Skeletal muscle satellite cell (primary cell): ENCODE measurements around the gene TYW1.
"Not testable (repeated sequence)": the region's sequence is repeated elsewhere in the genome, so short reads cannot be mapped to it uniquely, and the experiment has no call there.

Experiments used
- H3K27me3 ChIP-seq: 2 replicates; pipeline ENCODE4 v1.7.0; 2013; ENCODE audit warnings: low read length; ENCODE audit not compliant: control insufficient read depth, insufficient read depth
- H3K36me3 ChIP-seq: 2 replicates; pipeline ENCODE4 v1.7.0; 2013; ENCODE audit warnings: mild to moderate bottlenecking, control low read depth, low read length; ENCODE audit not compliant: insufficient read depth
- H3K4me1 ChIP-seq: 2 replicates; pipeline ENCODE4 v1.7.0; 2013; ENCODE audit warnings: low read length; ENCODE audit not compliant: control insufficient read depth, insufficient read depth
- H3K4me2 ChIP-seq: 2 replicates; pipeline ENCODE4 v1.7.0; 2013; ENCODE audit warnings: mild to moderate bottlenecking, low read length
- H3K4me3 ChIP-seq: 2 replicates; pipeline ENCODE4 v1.7.0; 2013; ENCODE audit warnings: low read length
- H3K9ac ChIP-seq: 2 replicates; pipeline ENCODE4 v1.7.0; 2013; ENCODE audit warnings: mild to moderate bottlenecking, low read depth, low read length, moderate library complexity
- H3K9me3 ChIP-seq: replicated peaks from 2 replicates; pipeline ENCODE4 v1.7.0; 2013; ENCODE audit warnings: mild to moderate bottlenecking, control low read depth, low read length

TYW1 gene

GRCh38 chr7:67000601-67001258 lies 4.1 kb downstream of the TYW1 start:
- H3K9ac ChIP-seq, H3K9me3 ChIP-seq, H3K4me1 ChIP-seq, H3K4me2 ChIP-seq, H3K4me3 ChIP-seq, H3K36me3 ChIP-seq, H3K27me3 ChIP-seq: not testable (repeated sequence)

GRCh38 chr7:67004145-67004544 lies 7.5 kb downstream of the TYW1 start:
- H3K9ac ChIP-seq, H3K4me2 ChIP-seq, H3K4me1 ChIP-seq, H3K4me3 ChIP-seq, H3K27me3 ChIP-seq, H3K9me3 ChIP-seq: not testable (repeated sequence)
- peaks cover 14% of the 10 kb centered on the region for H3K36me3 ChIP-seq

- Histone ChIP-seq H3K9ac (no peak overlapping the region), H3K9me3 (no peaks in the 10 kb centered on the region), H3K27me3 (no peaks in the 10 kb centered on the region), H3K4me3 (no peak overlapping the region), H3K36me3 (peaks cover 14% of the 10 kb centered on the region), H3K4me1 (no peaks in the 10 kb centered on the region), H3K4me2 (no peak overlapping the region)
These were observed 10.3 kb downstream of the TYW1 start for GRCh38 chr7:67006965-67007364.

GRCh38 chr7:67008260-67008659 lies 11.6 kb downstream of the TYW1 start:
- H3K9me3 ChIP-seq: no peaks in the 10 kb centered on the region
- peaks cover 14% of the 10 kb centered on the region for H3K36me3 ChIP-seq
- no peaks in the 10 kb centered on the region for H3K4me1 ChIP-seq
- H3K27me3 ChIP-seq: no peaks in the 10 kb centered on the region
- no peak overlapping the region for H3K9ac ChIP-seq
- no peak overlapping the region for H3K4me2 ChIP-seq
- no peak overlapping the region for H3K4me3 ChIP-seq

GRCh38 chr7:67009677-67010076 lies 13.0 kb downstream of the TYW1 start:
- H3K4me3 ChIP-seq, H3K4me1 ChIP-seq, H3K27me3 ChIP-seq, H3K4me2 ChIP-seq, H3K9ac ChIP-seq, H3K9me3 ChIP-seq: not testable (repeated sequence)
- H3K36me3 ChIP-seq: peaks cover 14% of the 10 kb centered on the region

GRCh38 chr7:67014076-67014622 lies 17.5 kb downstream of the TYW1 start:
- not testable (repeated sequence) for H3K4me1 ChIP-seq, H3K27me3 ChIP-seq, H3K4me3 ChIP-seq, H3K36me3 ChIP-seq, H3K9me3 ChIP-seq, H3K9ac ChIP-seq, H3K4me2 ChIP-seq

GRCh38 chr7:67017971-67018370 lies 21.3 kb downstream of the TYW1 start:
- H3K27me3 ChIP-seq, H3K4me2 ChIP-seq, H3K9ac ChIP-seq, H3K4me3 ChIP-seq, H3K9me3 ChIP-seq: not testable (repeated sequence)
- Histone ChIP-seq H3K4me1 (peaks cover 11% of the 10 kb centered on the region), H3K36me3 (peaks cover 21% of the 10 kb centered on the region)

GRCh38 chr7:67018940-67019339 lies 22.3 kb downstream of the TYW1 start:
- Histone ChIP-seq H3K27me3 (no peaks in the 10 kb centered on the region), H3K4me1 (peaks cover 11% of the 10 kb centered on the region), H3K9ac (no peak overlapping the region), H3K9me3 (no peaks in the 10 kb centered on the region), H3K36me3 (peaks cover 21% of the 10 kb centered on the region), H3K4me2 (no peak overlapping the region), H3K4me3 (no peak overlapping the region)

GRCh38 chr7:67019562-67020390 lies 23.1 kb downstream of the TYW1 start:
- H3K4me3 ChIP-seq: no peak overlapping the region
- peaks cover 21% of the 10 kb centered on the region for H3K36me3 ChIP-seq
- H3K9ac ChIP-seq: no peak overlapping the region
- H3K27me3 ChIP-seq: no peaks in the 10 kb centered on the region
- H3K4me1 ChIP-seq: peaks cover 11% of the 10 kb centered on the region
- no peak overlapping the region for H3K4me2 ChIP-seq
- H3K9me3 ChIP-seq: no peaks in the 10 kb centered on the region

GRCh38 chr7:67021260-67021659 lies 24.6 kb downstream of the TYW1 start:
- H3K36me3 ChIP-seq: peaks cover 21% of the 10 kb centered on the region
- H3K9ac ChIP-seq: no peak overlapping the region
- peaks cover 23% of the 10 kb centered on the region for H3K4me1 ChIP-seq
- H3K9me3 ChIP-seq: no peaks in the 10 kb centered on the region
- H3K4me2 ChIP-seq: no peak overlapping the region
- H3K27me3 ChIP-seq: no peaks in the 10 kb centered on the region
- H3K4me3 ChIP-seq: no peak overlapping the region

- no peaks in the 10 kb centered on the region for H3K27me3 ChIP-seq
- no peak overlapping the region for H3K4me3 ChIP-seq
- no peak overlapping the region for H3K9ac ChIP-seq
- H3K9me3 ChIP-seq: no peaks in the 10 kb centered on the region
- H3K4me1 ChIP-seq: peaks cover 24% of the 10 kb centered on the region
- H3K4me2 ChIP-seq: no peak overlapping the region
- H3K36me3 ChIP-seq: peaks cover 21% of the 10 kb centered on the region
These were observed 25.9 kb downstream of the TYW1 start for GRCh38 chr7:67022511-67022910.

GRCh38 chr7:67025459-67025858 lies 28.8 kb downstream of the TYW1 start:
- H3K9me3 ChIP-seq, H3K27me3 ChIP-seq, H3K4me3 ChIP-seq: not testable (repeated sequence)
- Histone ChIP-seq H3K9ac (peak overlapping the region; percentile 73), H3K4me1 (peaks cover 19% of the 10 kb centered on the region), H3K4me2 (peak overlapping the region; percentile 59), H3K36me3 (peaks cover 17% of the 10 kb centered on the region)
